Fibroblast of lung (primary cell): ENCODE results near the gene MBNL2.

Source experiments
- EZH2 ChIP-seq: IDR thresholded peaks from 2 replicates; pipeline ENCODE4 v1.5.1; 2012; ENCODE audit warnings: low read length, control low read depth, mild to moderate bottlenecking; ENCODE audit errors: missing control alignments
- TF ChIP-seq, protein P1 (sequence below), 2 donors: IDR thresholded peaks in 1 of 2; conservative IDR thresholded peaks in 1 of 2; 1 replicate in 1 of 2; 2 replicates in 1 of 2; pipeline ENCODE4 v1.5.1; 2011 to 2012; ENCODE audit warnings: low read length in 2 of 2, control low read depth in 1 of 2, inconsistent platforms in 1 of 2, low read depth in 1 of 2, mild to moderate bottlenecking in 1 of 2

DNA sequence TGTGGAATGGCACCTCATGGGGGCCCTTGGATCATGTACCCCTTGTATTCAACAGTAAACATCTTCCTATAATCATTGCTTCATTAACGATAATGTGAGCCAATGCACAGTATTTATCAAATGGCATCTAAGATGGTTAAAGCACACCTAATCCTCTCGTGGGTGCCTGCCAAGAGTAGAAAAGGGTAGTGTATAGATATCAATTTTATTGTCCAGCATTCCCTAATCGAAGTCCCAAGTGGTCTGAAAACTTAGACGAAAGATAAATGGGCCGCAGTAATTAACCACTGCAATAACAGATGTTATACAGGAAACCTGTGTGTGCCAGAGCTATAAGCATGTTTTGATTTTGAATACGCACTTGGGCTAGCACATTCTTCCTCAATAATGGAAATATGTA, 667 bp upstream of the MBNL2 start:
- TF ChIP-seq, protein P1, sequence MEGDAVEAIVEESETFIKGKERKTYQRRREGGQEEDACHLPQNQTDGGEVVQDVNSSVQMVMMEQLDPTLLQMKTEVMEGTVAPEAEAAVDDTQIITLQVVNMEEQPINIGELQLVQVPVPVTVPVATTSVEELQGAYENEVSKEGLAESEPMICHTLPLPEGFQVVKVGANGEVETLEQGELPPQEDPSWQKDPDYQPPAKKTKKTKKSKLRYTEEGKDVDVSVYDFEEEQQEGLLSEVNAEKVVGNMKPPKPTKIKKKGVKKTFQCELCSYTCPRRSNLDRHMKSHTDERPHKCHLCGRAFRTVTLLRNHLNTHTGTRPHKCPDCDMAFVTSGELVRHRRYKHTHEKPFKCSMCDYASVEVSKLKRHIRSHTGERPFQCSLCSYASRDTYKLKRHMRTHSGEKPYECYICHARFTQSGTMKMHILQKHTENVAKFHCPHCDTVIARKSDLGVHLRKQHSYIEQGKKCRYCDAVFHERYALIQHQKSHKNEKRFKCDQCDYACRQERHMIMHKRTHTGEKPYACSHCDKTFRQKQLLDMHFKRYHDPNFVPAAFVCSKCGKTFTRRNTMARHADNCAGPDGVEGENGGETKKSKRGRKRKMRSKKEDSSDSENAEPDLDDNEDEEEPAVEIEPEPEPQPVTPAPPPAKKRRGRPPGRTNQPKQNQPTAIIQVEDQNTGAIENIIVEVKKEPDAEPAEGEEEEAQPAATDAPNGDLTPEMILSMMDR (conservative IDR thresholded peaks at IDR 0.05 in 1 of 2, IDR thresholded peaks at IDR 0.05 in 1 of 2; ENCODE audit: low read depth in 1 of 2, low read length in 2 of 2), result no peak
- no peak for TF ChIP-seq EZH2
